WTC11 (cell line): Measurements from ENCODE around the gene FURIN. TPM values are rescaled to one million over a fixed set of nuclear protein-coding genes. Genes with fewer than 3 reads are reported as not detected.

ENCODE experiments used
- ATAC-seq: fragments of 200-7000 bp; cut with Tn5 transposase; 2 replicates; pipeline ENCODE4 v1.10.0; 2021; ENCODE audit warnings: mild to moderate bottlenecking, moderate library complexity
- CTCF ChIA-PET: fragments of 300-600 bp; sonication (Branson Sonifier 250); formaldehyde crosslinking; loops from one replicate; lab custom pipeline; 2021; ENCODE audit warnings: antibody characterized with exemption; lab: Charles Lee
- POLR2A ChIA-PET: fragments of 350-600 bp; sonication (Branson Sonifier 250); formaldehyde crosslinking; loops from one replicate; lab custom pipeline; 2021; ENCODE audit warnings: antibody characterized with exemption; lab: Charles Lee
- DNase-seq: peaks from one replicate; pipeline ENCODE4 v3.0.0; 2021; ENCODE audit warnings: low spot score
- H3K27ac Mint-ChIP-seq: 2 replicates; pipeline ENCODE4 v1.8.0; 2021; ENCODE audit warnings: mixed read lengths
- H3K27me3 Mint-ChIP-seq: 2 replicates; pipeline ENCODE4 v1.8.0; 2021; ENCODE audit warnings: low read depth, mild to moderate bottlenecking, moderate library complexity, mixed read lengths
- H3K36me3 Mint-ChIP-seq: 2 replicates; pipeline ENCODE4 v1.8.0; 2021; ENCODE audit warnings: mixed read lengths
- H3K4me1 Mint-ChIP-seq: 2 replicates; pipeline ENCODE4 v1.8.0; 2022; ENCODE audit warnings: mixed read lengths
- H3K4me3 Mint-ChIP-seq: 2 replicates; pipeline ENCODE4 v1.8.0; 2021; ENCODE audit warnings: mild to moderate bottlenecking, moderate library complexity, mixed read lengths
- H3K9me3 Mint-ChIP-seq: 2 replicates; pipeline ENCODE4 v1.8.0; 2021; ENCODE audit warnings: mixed read lengths
- ARID4B ChIP-seq: sonication (generic); formaldehyde crosslinking; IDR thresholded peaks from 2 replicates; pipeline ENCODE4 v1.8.0; 2023; ENCODE audit warnings: missing genetic modification reagents, mild to moderate bottlenecking, borderline replicate concordance
- ATF3 ChIP-seq: sonication (generic); formaldehyde crosslinking; conservative IDR thresholded peaks from 2 replicates; pipeline ENCODE4 v1.8.1; 2022; ENCODE audit warnings: mild to moderate bottlenecking, missing genetic modification reagents
- E2F1 ChIP-seq: sonication (generic); formaldehyde crosslinking; IDR thresholded peaks from 2 replicates; pipeline ENCODE4 v1.8.0; 2022; ENCODE audit warnings: mild to moderate bottlenecking, missing genetic modification reagents
- NFATC4 ChIP-seq: fragments of 250-450 bp; sonication (Bioruptor Pico); IDR thresholded peaks from 2 replicates; pipeline ENCODE4 v1.9.0; 2021; ENCODE audit warnings: mild to moderate bottlenecking
- NFYB ChIP-seq: sonication (generic); formaldehyde crosslinking; conservative IDR thresholded peaks from 2 replicates; pipeline ENCODE4 v1.8.0; 2022; ENCODE audit warnings: low read depth, missing genetic modification reagents
- RELA ChIP-seq: sonication (generic); formaldehyde crosslinking; IDR thresholded peaks from 2 replicates; pipeline ENCODE4 v1.8.1; 2022; ENCODE audit warnings: missing genetic modification reagents, mild to moderate bottlenecking, borderline replicate concordance
- SP1 ChIP-seq: sonication (generic); formaldehyde crosslinking; conservative IDR thresholded peaks from 2 replicates; pipeline ENCODE4 v1.8.1; 2022; ENCODE audit warnings: missing genetic modification reagents
- ZNF263 ChIP-seq: sonication (generic); formaldehyde crosslinking; IDR thresholded peaks from 2 replicates; pipeline ENCODE4 v1.8.1; 2022; ENCODE audit warnings: low read depth, mild to moderate bottlenecking, moderate library complexity, missing genetic modification reagents
- ZNF281 ChIP-seq: sonication (generic); formaldehyde crosslinking; IDR thresholded peaks from 2 replicates; pipeline ENCODE4 v1.8.0; 2023; ENCODE audit warnings: mild to moderate bottlenecking, missing genetic modification reagents
- ZNF317 ChIP-seq: sonication (generic); formaldehyde crosslinking; IDR thresholded peaks from 2 replicates; pipeline ENCODE4 v1.8.1; 2023; ENCODE audit warnings: low read depth, mild to moderate bottlenecking, moderate library complexity, missing genetic modification reagents, borderline replicate concordance
- ZNF425 ChIP-seq: fragments of 250-450 bp; sonication (Bioruptor Pico); conservative IDR thresholded peaks from 2 replicates; pipeline ENCODE4 v1.9.0; 2021; ENCODE audit warnings: mild to moderate bottlenecking
- total RNA-seq: library from RNA; stranded (reverse); gene quantifications from 3 replicates; pipeline ENCODE4 v1.2.3, GENCODE V29; 2021

FURIN gene
- total RNA-seq, 1 experiment from 2014 or later = 46.3 TPM

- TF ChIP-seq ARID4B (peak; percentile 36; the same call in 1 of the 2 replicates), ZNF263 (CRISPR knock-in tag) (no peak)
- TF ChIP-seq, all 79 proteins: peak for 4
Measured at GRCh38 chr15:90859234-90860131, 8.9 kb upstream of the FURIN start (continued).

GRCh38 chr15:90860450-90860849 lies 7.9 kb upstream of the FURIN start:
- DNase-seq = no peak
- Mint-ChIP-seq H3K27ac (0 out of 2 replicates have a peak overlapping the region, but pooled peaks have one; percentile 3), H3K36me3 (no peaks in the 10 kb centered on the region), H3K4me1 (peaks cover 14% of the 10 kb centered on the region), H3K9me3 (no peaks in the 10 kb centered on the region), H3K4me3 (no peak overlapping the region)
- POLR2A ChIA-PET = interaction anchor here (0.7 to 1.2 kb wide), 2 partner anchors 10 to 21 kb away, joined by 3 to 4 read pairs; no protein-coding TSS in a partner anchor
- ATAC-seq = no peak
- TF ChIP-seq E2F1 (CRISPR knock-in tag) (no peak), ZNF281 (CRISPR knock-in tag) (no peak), SP1 (CRISPR knock-in tag) (no peak), ZNF425 (CRISPR knock-in tag) (no peak), ZNF317 (CRISPR knock-in tag) (no peak), NFYB (no peak), NFATC4 (no peak), RELA (no peak), ATF3 (CRISPR knock-in tag) (no peak)
- TF ChIP-seq, all 79 proteins: peak for 0
- H3K27me3 Mint-ChIP-seq = no peaks in the 10 kb centered on the region
- CTCF ChIA-PET = interaction anchor here (0.8 to 1.6 kb wide), 4 partner anchors 9 to 74 kb away, joined by 3 to 11 read pairs (median 4); partner anchors contain the start of gene HDDC3
